CD4-positive, alpha-beta T cell treated with Interleukin-15 for 1 hour (primary cell): Measurements from ENCODE around the gene ZNHIT2.
A peak's percentile ranks its signal among the peaks of the same experiment; 100 is the strongest.
"Not testable (repeated sequence)": the region's sequence is repeated elsewhere in the genome, so short reads cannot be mapped to it uniquely, and the experiment has no call there.

ENCODE experiments used
- DNase-seq: peaks from one replicate; pipeline ENCODE4 v3.0.0-alpha.2; 2020

ZNHIT2 gene

GRCh38 chr11:65133724-65134123 lies 16.2 kb upstream of the ZNHIT2 start:
- no peak for DNase-seq

- DNase-seq = peak; percentile 71
Measured at GRCh38 chr11:65132988-65133700, 15.6 kb upstream of the ZNHIT2 start.

GRCh38 chr11:65132238-65132987 lies 14.9 kb upstream of the ZNHIT2 start:
- peak; percentile 63 for DNase-seq

DNA sequence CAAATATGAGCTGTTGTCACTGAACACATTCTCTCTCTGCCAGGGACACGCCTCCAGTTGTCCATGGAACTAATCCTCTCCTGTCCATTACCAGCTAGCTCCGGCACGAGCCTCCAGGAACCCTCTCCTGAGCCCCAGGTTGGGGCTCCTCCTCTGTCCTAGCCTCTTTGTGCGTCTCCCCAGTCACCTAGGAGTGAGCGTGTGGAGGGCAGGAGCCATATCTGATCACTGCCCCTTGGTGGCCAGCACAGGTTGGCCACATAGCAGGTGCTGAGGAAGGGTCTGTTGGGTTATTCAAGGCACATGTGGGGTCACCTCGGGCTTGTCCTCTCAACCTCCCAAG lies 14.4 kb upstream of the ZNHIT2 start:
- DNase-seq = no peak

GRCh38 chr11:65131417-65131776 lies 13.9 kb upstream of the ZNHIT2 start:
- DNase-seq = no peak

DNA sequence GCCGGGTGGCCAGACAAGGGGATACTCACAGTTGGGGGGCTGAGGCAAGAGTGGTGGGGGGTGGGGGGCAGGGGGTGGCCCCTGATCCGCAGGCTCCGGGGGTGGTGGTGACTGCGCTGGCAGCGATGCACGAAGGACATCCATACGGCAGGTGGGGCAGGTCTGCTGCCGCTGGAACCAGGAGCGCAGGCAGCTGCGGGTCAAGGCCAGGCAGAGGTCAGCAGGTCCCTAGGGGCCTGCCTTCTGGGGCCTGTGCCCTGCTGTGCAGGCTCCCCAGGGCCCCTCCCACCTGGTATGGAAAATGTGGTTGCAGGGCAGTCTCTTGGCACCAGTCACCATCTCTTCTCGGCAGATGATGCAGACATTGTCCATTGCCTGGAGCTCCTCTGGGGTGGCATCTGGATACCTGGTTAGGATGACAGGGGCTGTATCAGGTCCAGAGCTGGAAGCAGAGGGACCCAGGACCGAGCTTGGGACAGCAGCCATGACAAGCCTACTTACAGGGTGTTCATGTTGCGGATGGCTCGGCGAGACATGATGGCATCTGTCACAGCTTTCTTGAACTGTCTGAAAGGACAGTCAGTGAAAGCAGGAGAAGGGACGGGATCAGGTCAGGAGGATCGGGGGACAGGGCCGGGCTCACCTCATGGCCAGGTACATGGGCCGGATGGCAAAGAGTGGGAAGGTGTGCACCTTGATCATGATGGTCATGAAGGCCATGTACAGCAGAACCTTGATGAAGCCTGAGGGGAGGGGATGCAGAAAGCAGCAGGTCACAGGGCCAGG lies 13.3 kb upstream of the ZNHIT2 start:
- DNase-seq = no peak

DNA sequence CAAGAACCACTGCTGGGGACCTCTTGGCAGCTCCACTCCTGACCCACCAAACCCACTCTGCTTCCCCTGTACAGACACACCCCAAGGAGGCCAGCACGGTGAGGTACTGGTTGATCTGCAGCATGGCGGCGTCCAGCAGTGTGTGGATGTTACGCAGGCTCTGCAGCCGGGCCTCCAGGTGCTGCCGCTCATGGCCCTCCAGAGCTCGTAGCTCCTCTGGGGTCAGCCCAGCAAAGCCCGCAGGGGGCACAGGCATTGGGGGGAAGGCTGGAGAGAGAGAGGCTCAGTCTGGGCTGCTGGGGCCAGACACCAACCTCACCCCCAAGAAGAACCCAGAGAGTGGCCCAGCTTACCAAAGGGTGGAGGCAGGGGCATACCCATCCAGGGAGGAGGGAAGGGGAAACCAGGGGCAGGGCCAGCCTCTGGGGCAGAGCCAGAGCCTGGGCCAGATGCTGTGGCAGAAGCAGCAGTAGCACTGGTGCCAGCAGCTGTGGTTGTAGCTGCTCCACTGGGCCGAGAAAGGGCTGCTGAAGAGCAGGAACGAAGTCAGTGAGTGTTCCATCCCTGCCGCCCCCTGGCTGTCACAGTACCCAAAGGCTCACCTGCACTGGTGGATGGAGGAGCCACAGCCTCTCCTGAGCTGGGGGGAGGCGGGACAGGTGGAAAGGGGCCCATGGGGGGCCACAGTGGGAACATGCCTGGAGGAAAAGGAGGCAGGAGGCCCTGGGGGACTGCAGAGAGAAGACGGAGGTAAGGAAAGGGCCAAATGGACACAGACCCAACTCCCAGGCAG lies 12.3 kb upstream of the ZNHIT2 start:
- peak; percentile 37 for DNase-seq

- no peak for DNase-seq
Measured at GRCh38 chr11:65128182-65129145, 11.0 kb upstream of the ZNHIT2 start.

GRCh38 chr11:65127473-65128181 lies 10.1 kb upstream of the ZNHIT2 start:
- no peak for DNase-seq

DNA sequence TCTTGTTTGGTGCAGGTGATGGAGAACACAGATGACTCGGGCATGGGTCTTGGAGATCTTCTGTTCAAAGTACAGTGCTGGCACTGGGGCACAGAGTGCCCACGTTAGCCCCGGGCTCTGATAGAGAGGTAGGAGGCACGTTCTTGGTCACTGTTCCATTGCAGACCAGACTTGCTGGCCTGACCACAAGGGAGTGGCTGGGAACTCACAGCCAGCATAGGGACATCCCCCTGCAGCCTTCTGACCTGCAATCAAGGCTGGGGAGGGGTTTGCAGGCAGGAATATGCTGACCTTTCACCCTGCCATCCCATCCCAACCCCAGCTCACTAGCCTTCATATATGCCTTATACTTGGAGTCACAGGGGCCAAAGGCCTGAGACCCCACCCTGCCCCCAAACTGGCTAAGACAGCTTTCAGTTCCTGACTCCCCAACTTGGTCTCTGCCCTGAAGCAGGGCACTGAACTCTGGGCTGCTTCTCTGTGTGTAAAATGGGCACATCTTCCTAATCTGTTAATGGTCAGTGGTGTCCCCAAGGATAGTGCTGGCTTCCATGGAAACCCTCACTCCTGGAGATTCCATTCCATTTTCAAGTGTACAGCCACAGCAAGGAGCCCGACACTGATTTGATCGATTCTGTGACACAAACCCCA lies 9.2 kb upstream of the ZNHIT2 start:
- DNase-seq = no peak

- no peak for DNase-seq
Measured at GRCh38 chr11:65125197-65126056, 7.9 kb upstream of the ZNHIT2 start.

DNA sequence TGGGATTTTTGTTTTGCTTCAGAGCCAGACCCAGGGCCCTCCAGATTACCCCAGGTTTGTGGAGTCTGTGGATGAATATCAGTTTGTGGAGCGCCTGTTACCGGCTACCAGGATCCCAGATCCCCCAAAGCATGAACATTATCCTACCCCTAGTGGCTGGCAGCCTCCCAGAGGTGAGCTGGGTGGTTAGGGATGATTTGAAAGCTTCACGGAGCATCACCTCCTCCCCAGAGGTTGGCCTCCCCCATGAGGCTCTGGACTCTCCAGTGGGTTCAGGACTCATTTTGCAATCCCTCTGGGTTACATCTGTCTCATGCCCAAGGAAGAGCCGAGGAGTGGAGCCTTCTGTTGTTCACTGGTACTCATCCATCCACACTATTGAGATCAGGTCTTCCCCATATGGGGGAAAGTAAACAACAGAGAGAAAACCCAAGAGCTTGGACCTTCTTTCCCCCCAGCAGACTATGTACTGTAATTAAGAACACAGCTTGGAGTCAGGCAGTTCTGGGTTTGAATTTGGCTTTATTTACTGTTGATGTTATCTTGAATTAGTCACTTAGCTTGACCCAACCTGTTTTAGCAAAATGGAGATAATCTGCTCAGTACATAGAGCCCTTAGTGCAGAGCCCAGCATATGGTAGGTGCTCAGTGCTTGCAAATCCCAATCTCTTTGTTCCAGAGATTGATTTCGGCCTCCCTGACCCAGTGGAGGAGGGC lies 7.1 kb upstream of the ZNHIT2 start:
- DNase-seq = no peak

GRCh38 chr11:65121865-65122696 lies 4.6 kb upstream of the ZNHIT2 start, which contains the start of the genes FAU and MRPL49:
TSS of gene FAU (minus strand) at chr11:65122134. CDS start at chr11:65121813, 321 bp downstream.
TSS of gene MRPL49 (plus strand) at chr11:65122321. CDS start at chr11:65122347, 26 bp downstream.
- DNase-seq = peak; percentile 99

GRCh38 chr11:65121447-65121864 lies 4.0 kb upstream of the ZNHIT2 start:
- DNase-seq = peak; percentile 44

GRCh38 chr11:65120831-65121230 lies 3.3 kb upstream of the ZNHIT2 start:
- no peak for DNase-seq

- DNase-seq = no peak
Measured at GRCh38 chr11:65119670-65119995, 2.1 kb upstream of the ZNHIT2 start.

GRCh38 chr11:65118891-65119669 lies 1.6 kb upstream of the ZNHIT2 start:
- DNase-seq = not testable (repeated sequence)
